ENCODE measurements around the gene RELL1.
A peak's percentile ranks its signal among the peaks of the same experiment; 100 is the strongest.
"Not testable (repeated sequence)": the region's sequence is repeated elsewhere in the genome, so short reads cannot be mapped to it uniquely, and the experiment has no call there.

Gene RELL1

GRCh38 chr4:37690976-37691375 is 4.8 kb upstream of the RELL1 start:
- DNase-seq = no peak

GRCh38 chr4:37689353-37690095 is 3.3 kb upstream of the RELL1 start:
- DNase-seq = no peak

- DNase-seq = no peak
These were observed 1.5 kb upstream of the RELL1 start for GRCh38 chr4:37687681-37688080.

- DNase-seq = no peak
These were observed 1.0 kb upstream of the RELL1 start for GRCh38 chr4:37687194-37687562.

- DNase-seq = peak; percentile 82
These were observed 278 bp downstream of the RELL1 start for GRCh38 chr4:37685823-37686372.

GRCh38 chr4:37685161-37685822 is 884 bp downstream of the RELL1 start:
- DNase-seq = peak; percentile 79

- no peak for DNase-seq
These were observed 2.0 kb downstream of the RELL1 start for GRCh38 chr4:37684154-37684553.

GRCh38 chr4:37682701-37683401 is 3.3 kb downstream of the RELL1 start:
- DNase-seq = no peak

- DNase-seq = no peak
These were observed 6.1 kb downstream of the RELL1 start for GRCh38 chr4:37680089-37680488.

- DNase-seq = no peak
These were observed 6.9 kb downstream of the RELL1 start for GRCh38 chr4:37679301-37679700.

- no peak for DNase-seq
These were observed 7.6 kb downstream of the RELL1 start for GRCh38 chr4:37678624-37679023.

GRCh38 chr4:37675587-37676290 is 10.4 kb downstream of the RELL1 start:
- DNase-seq = no peak

- no peak for DNase-seq
These were observed 11.7 kb downstream of the RELL1 start for GRCh38 chr4:37674439-37674838.

- no peak for DNase-seq
These were observed 12.5 kb downstream of the RELL1 start for GRCh38 chr4:37673538-37674192.

GRCh38 chr4:37671072-37671471 is 15.1 kb downstream of the RELL1 start:
- DNase-seq = no peak

GRCh38 chr4:37670249-37670648 is 15.9 kb downstream of the RELL1 start:
- DNase-seq = no peak

GRCh38 chr4:37669124-37669523 is 17.1 kb downstream of the RELL1 start:
- DNase-seq = not testable (repeated sequence)

GRCh38 chr4:37667197-37668100 is 18.7 kb downstream of the RELL1 start:
- DNase-seq = no peak

GRCh38 chr4:37666625-37667071 is 19.5 kb downstream of the RELL1 start:
- no peak for DNase-seq

- DNase-seq = no peak
These were observed 20.5 kb downstream of the RELL1 start for GRCh38 chr4:37665333-37666320.
